Upper lobe of left lung (tissue), 4 donors: ENCODE measurements around the gene SMPD1.

Experiments used
- EP300 ChIP-seq, 4 donors: sonication (generic); formaldehyde crosslinking; IDR thresholded peaks; one replicate each; pipeline ENCODE4 v1.5.1; 2017; ENCODE audit warnings: antibody characterized with exemption in 4 of 4, control low read depth in 2 of 4
- POLR2A ChIP-seq, 4 donors: fragments of 450-650 bp; IDR thresholded peaks; one replicate each; pipeline ENCODE4 v1.5.1; 2016 to 2017; ENCODE audit warnings: antibody characterized with exemption in 4 of 4, mild to moderate bottlenecking in 2 of 4
- POLR2AphosphoS5 ChIP-seq, 2 donors: sonication (generic); formaldehyde crosslinking; IDR thresholded peaks; one replicate each; pipeline ENCODE4 v1.5.1; 2017; ENCODE audit warnings: antibody characterized with exemption in 2 of 2
- TF ChIP-seq, protein P1 (sequence below), 6 experiments: fragments of 450-650 bp in 4 of 6; fragments of 200-600 bp in 2 of 6; sonication (generic) in 2 of 6; IDR thresholded peaks; one replicate each; pipeline ENCODE4 v1.5.1; 2016 to 2019; ENCODE audit warnings: antibody characterized with exemption in 6 of 6

DNA sequence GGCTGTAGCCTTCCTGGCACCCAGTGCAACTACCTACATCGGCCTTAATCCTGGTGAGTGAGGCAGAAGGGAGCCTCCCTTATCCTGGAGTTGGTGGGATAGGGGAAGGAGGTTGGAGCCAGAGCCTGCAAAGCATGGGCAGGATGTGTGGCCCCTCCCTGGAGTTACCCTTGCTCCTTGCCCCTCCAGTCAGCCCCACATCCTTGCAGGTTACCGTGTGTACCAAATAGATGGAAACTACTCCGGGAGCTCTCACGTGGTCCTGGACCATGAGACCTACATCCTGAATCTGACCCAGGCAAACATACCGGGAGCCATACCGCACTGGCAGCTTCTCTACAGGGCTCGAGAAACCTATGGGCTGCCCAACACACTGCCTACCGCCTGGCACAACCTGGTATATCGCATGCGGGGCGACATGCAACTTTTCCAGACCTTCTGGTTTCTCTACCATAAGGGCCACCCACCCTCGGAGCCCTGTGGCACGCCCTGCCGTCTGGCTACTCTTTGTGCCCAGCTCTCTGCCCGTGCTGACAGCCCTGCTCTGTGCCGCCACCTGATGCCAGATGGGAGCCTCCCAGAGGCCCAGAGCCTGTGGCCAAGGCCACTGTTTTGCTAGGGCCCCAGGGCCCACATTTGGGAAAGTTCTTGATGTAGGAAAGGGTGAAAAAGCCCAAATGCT, 3.9 kb downstream of the SMPD1 start:
- TF ChIP-seq POLR2A (IDR thresholded peaks at IDR 0.05) = no peak
- TF ChIP-seq, protein P1, sequence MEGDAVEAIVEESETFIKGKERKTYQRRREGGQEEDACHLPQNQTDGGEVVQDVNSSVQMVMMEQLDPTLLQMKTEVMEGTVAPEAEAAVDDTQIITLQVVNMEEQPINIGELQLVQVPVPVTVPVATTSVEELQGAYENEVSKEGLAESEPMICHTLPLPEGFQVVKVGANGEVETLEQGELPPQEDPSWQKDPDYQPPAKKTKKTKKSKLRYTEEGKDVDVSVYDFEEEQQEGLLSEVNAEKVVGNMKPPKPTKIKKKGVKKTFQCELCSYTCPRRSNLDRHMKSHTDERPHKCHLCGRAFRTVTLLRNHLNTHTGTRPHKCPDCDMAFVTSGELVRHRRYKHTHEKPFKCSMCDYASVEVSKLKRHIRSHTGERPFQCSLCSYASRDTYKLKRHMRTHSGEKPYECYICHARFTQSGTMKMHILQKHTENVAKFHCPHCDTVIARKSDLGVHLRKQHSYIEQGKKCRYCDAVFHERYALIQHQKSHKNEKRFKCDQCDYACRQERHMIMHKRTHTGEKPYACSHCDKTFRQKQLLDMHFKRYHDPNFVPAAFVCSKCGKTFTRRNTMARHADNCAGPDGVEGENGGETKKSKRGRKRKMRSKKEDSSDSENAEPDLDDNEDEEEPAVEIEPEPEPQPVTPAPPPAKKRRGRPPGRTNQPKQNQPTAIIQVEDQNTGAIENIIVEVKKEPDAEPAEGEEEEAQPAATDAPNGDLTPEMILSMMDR (IDR thresholded peaks at IDR 0.05) = no peak
- TF ChIP-seq EP300 (IDR thresholded peaks at IDR 0.05) = no peak
- TF ChIP-seq POLR2AphosphoS5 (IDR thresholded peaks at IDR 0.05) = no peak
